KMS-11 (cell line): ENCODE data around the gene COA4.

Source experiments
- H2AFZ ChIP-seq: fragments of 200-600 bp; sonication (generic); 2 replicates; pipeline ENCODE4 v1.6.1; 2016; ENCODE audit warnings: antibody characterized with exemption, mixed run types, low read depth
- H3K27ac ChIP-seq: fragments of 200-600 bp; sonication (generic); 2 replicates; pipeline ENCODE4 v1.6.1; 2016; ENCODE audit warnings: mild to moderate bottlenecking, mixed run types
- H3K27me3 ChIP-seq: fragments of 200-600 bp; sonication (generic); 2 replicates; pipeline ENCODE4 v1.6.1; 2017; ENCODE audit warnings: mild to moderate bottlenecking, low read depth, mixed run types, moderate library complexity; ENCODE audit not compliant: insufficient read depth
- H3K36me3 ChIP-seq: fragments of 200-600 bp; sonication (generic); 2 replicates; pipeline ENCODE4 v1.6.1; 2017; ENCODE audit warnings: mild to moderate bottlenecking, mixed run types; ENCODE audit not compliant: insufficient read depth
- H3K4me1 ChIP-seq: fragments of 200-600 bp; sonication (generic); 2 replicates; pipeline ENCODE4 v1.6.1; 2016; ENCODE audit warnings: mild to moderate bottlenecking, low read depth, mixed run types; ENCODE audit not compliant: poor library complexity, severe bottlenecking
- H3K4me2 ChIP-seq: fragments of 200-600 bp; sonication (generic); 2 replicates; pipeline ENCODE4 v1.7.0; 2016; ENCODE audit warnings: mild to moderate bottlenecking, mixed run types
- H3K4me3 ChIP-seq: fragments of 200-600 bp; sonication (generic); IDR thresholded peaks from 2 replicates; pipeline ENCODE4 v1.6.1; 2017; ENCODE audit warnings: low read depth, low read length, mixed read lengths; ENCODE audit not compliant: insufficient read depth
- H3K79me2 ChIP-seq: fragments of 200-600 bp; sonication (generic); 2 replicates; pipeline ENCODE4 v1.6.1; 2016; ENCODE audit warnings: low read depth, mixed run types; ENCODE audit not compliant: insufficient read depth
- H3K9ac ChIP-seq: fragments of 200-600 bp; sonication (generic); 2 replicates; pipeline ENCODE4 v1.6.1; 2016; ENCODE audit warnings: mild to moderate bottlenecking, mixed run types
- H4K20me1 ChIP-seq: fragments of 200-600 bp; sonication (generic); 2 replicates; pipeline ENCODE4 v1.6.1; 2016; ENCODE audit warnings: mild to moderate bottlenecking, mixed run types; ENCODE audit not compliant: insufficient read depth
- TF ChIP-seq, protein P1 (sequence below): fragments of 200-600 bp; sonication (generic); conservative IDR thresholded peaks from 2 replicates; pipeline ENCODE4 v1.6.1; 2017; ENCODE audit warnings: low read depth, mild to moderate bottlenecking, antibody characterized with exemption, low read length, moderate library complexity, mixed read lengths

The COA4 gene

DNA sequence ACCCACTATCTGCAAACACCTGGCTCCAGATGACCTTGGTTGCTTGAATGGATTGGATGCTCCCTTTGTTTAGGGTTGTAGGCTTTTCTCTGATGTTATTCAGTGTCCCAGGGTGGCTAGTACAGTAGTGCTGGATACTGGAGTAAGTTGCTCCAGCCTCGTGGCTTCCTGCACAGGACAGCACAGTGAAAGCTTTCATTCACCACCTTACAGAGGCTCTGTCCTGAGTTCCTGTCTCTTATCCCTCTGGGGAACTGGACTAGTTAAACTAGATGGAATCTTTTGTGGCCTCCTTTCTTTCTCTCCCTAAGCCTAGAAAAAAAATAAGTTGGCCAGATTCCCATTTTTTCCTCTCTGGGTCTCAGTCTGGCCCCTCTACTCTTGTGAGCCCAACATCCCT is 46.4 kb downstream of the COA4 start:
- no peaks in the 10 kb centered on the region for H3K4me1 ChIP-seq
- no peaks in the 10 kb centered on the region for H3K36me3 ChIP-seq
- H3K4me3 ChIP-seq = no peak overlapping the region
- H3K9ac ChIP-seq = no peak overlapping the region
- no peak overlapping the region for H3K27ac ChIP-seq
- TF ChIP-seq, protein P1, sequence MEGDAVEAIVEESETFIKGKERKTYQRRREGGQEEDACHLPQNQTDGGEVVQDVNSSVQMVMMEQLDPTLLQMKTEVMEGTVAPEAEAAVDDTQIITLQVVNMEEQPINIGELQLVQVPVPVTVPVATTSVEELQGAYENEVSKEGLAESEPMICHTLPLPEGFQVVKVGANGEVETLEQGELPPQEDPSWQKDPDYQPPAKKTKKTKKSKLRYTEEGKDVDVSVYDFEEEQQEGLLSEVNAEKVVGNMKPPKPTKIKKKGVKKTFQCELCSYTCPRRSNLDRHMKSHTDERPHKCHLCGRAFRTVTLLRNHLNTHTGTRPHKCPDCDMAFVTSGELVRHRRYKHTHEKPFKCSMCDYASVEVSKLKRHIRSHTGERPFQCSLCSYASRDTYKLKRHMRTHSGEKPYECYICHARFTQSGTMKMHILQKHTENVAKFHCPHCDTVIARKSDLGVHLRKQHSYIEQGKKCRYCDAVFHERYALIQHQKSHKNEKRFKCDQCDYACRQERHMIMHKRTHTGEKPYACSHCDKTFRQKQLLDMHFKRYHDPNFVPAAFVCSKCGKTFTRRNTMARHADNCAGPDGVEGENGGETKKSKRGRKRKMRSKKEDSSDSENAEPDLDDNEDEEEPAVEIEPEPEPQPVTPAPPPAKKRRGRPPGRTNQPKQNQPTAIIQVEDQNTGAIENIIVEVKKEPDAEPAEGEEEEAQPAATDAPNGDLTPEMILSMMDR = no peak
- no peak overlapping the region for H2AFZ ChIP-seq
- no peaks in the 10 kb centered on the region for H3K27me3 ChIP-seq
- no peaks in the 10 kb centered on the region for H3K79me2 ChIP-seq
- H4K20me1 ChIP-seq = no peaks in the 10 kb centered on the region
- H3K4me2 ChIP-seq = no peak overlapping the region
